ENCODE measurements around the gene IFITM2. TPM values are rescaled to one million over a fixed set of nuclear protein-coding genes. Genes with fewer than 3 reads are reported as not detected.

IFITM2 gene
- total and polyA plus RNA-seq, 2 of the 13 experiments (the other 11 are each of a cell fraction or from before 2014, with no cell fraction given) = 13.8 to 267 TPM

DNA sequence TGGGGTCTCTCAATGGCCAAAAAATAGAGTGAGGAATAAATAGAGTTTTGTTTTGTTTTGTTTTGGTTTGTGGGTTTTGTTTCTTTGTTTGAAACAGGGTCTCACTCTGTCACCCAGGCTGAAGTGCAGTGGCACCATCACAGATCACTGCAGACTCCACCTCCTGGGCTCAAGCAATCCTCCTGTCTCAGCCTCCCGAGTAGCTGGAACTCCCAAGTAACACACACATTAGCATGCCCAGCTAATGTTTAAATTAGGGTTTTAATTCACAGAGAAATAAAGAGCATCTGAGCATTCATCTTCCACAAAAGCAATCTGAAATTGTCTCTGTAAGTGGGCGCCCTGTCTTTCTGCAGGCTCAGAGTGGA lies 22.3 kb downstream of the IFITM2 start:
- FAIRE-seq = no peak
- CTCF ChIA-PET (ENCODE audit: low intra/inter-chr PET ratio, low total read pairs) = no interaction called here

More for the DNA sequence above, 22.3 kb downstream of the IFITM2 start:
- WGBS (ENCODE audit: low lambda C conversion rate) = 95% methylated on average over 2 of the region's 2 CpGs
- DNase-seq (ENCODE audit: low spot score) (no peak), ATAC-seq (no peak)
- TF ChIP-seq, protein P1, sequence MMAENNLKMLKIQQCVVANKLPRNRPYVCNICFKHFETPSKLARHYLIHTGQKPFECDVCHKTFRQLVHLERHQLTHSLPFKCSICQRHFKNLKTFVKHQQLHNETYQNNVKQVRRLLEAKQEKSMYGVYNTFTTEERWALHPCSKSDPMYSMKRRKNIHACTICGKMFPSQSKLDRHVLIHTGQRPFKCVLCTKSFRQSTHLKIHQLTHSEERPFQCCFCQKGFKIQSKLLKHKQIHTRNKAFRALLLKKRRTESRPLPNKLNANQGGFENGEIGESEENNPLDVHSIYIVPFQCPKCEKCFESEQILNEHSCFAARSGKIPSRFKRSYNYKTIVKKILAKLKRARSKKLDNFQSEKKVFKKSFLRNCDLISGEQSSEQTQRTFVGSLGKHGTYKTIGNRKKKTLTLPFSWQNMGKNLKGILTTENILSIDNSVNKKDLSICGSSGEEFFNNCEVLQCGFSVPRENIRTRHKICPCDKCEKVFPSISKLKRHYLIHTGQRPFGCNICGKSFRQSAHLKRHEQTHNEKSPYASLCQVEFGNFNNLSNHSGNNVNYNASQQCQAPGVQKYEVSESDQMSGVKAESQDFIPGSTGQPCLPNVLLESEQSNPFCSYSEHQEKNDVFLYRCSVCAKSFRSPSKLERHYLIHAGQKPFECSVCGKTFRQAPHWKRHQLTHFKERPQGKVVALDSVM (CRISPR knock-in tag; IDR thresholded peaks at IDR 0.05) = peak; percentile 92
- TF ChIP-seq RBM39 (IDR thresholded peaks at IDR 0.05; ENCODE audit: low read depth, low read length, poor library complexity, severe bottlenecking) = no peak
- TF ChIP-seq, protein P2, sequence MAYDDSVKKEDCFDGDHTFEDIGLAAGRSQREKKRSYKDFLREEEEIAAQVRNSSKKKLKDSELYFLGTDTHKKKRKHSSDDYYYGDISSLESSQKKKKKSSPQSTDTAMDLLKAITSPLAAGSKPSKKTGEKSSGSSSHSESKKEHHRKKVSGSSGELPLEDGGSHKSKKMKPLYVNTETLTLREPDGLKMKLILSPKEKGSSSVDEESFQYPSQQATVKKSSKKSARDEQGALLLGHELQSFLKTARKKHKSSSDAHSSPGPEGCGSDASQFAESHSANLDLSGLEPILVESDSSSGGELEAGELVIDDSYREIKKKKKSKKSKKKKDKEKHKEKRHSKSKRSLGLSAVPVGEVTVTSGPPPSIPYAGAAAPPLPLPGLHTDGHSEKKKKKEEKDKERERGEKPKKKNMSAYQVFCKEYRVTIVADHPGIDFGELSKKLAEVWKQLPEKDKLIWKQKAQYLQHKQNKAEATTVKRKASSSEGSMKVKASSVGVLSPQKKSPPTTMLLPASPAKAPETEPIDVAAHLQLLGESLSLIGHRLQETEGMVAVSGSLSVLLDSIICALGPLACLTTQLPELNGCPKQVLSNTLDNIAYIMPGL (CRISPR knock-in tag; IDR thresholded peaks at IDR 0.05; ENCODE audit: borderline replicate concordance in 1 of 2, low read depth in 1 of 2) = 0 out of 4 replicates have a peak, but pooled peaks of 1 of the 2 experiments have one; percentile 9
- TF ChIP-seq SPEN (CRISPR knock-in tag; IDR thresholded peaks at IDR 0.05; ENCODE audit: low read depth) = 0 out of 2 replicates have a peak, but pooled peaks have one; percentile 6
- TF ChIP-seq, protein P3, sequence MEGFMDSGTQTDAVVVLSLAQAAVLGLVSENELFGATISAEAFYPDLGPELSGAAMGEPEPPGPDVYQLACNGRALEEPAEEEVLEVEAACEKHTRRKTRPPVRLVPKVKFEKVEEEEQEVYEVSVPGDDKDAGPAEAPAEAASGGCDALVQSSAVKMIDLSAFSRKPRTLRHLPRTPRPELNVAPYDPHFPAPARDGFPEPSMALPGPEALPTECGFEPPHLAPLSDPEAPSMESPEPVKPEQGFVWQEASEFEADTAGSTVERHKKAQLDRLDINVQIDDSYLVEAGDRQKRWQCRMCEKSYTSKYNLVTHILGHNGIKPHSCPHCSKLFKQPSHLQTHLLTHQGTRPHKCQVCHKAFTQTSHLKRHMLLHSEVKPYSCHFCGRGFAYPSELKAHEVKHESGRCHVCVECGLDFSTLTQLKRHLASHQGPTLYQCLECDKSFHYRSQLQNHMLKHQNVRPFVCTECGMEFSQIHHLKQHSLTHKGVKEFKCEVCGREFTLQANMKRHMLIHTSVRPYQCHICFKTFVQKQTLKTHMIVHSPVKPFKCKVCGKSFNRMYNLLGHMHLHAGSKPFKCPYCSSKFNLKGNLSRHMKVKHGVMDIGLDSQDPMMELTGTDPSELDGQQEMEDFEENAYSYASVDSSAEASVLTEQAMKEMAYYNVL (CRISPR knock-in tag; IDR thresholded peaks at IDR 0.05; ENCODE audit: borderline replicate concordance) = no peak
- H3K27me3 ChIP-seq (ENCODE audit: control insufficient read depth in 1 of 2, insufficient read depth in 2 of 2, low read length in 2 of 2) = no peaks in the 10 kb centered on the region; a peak in 1 of 5 replicates
- H3K9me3 ChIP-seq (ENCODE audit: low read length) = no peaks in the 10 kb centered on the region
- peaks cover 59% of the 10 kb centered on the region for H3K4me1 ChIP-seq (ENCODE audit: insufficient read depth, low read length)
- in situ Hi-C loops (cut with HindIII; ENCODE audit: extremely low pct_ligation_motif_present, low pct_unique_long_range_greater_than_20kb) (no loop called here), intact Hi-C loops (cut with micrococcal nuclease; ENCODE audit: unreplicated experiment) (loop anchor here (2.0 kb wide), 1 partner anchor 23 kb away; no protein-coding TSS in a partner anchor)
- H3K4me3 ChIP-seq (replicated peaks in 1 of 3; ENCODE audit: insufficient read depth in 1 of 3, low read depth in 2 of 3, low read length in 3 of 3) = no peak overlapping the region; a peak in 1 of 6 replicates
- TSS peak; percentile 90 for BruUV-seq (replicated peaks)
- H3K79me2 ChIP-seq (ENCODE audit: insufficient read depth, low read length) = no peaks in the 10 kb centered on the region
- H2AFZ ChIP-seq (ENCODE audit: low read length) = no peak overlapping the region
- H3K27ac ChIP-seq (ENCODE audit: extremely low read length, insufficient read depth, low read length) = peak overlapping the region; percentile 36
- POLR2A ChIA-PET = interaction anchor here (0.8 to 3.8 kb wide), 11 partner anchors 10 to 123 kb away, joined by 3 to 74 read pairs (median 5); partner anchors contain the start of genes BET1L, IFITM2 and RIC8A
- H3K36me3 ChIP-seq (replicated peaks in 1 of 2; ENCODE audit: control insufficient read depth in 1 of 2, insufficient read depth in 2 of 2, low read length in 2 of 2) = no peaks in the 10 kb centered on the region
- H3K4me2 ChIP-seq (ENCODE audit: low read depth, low read length) = peak overlapping the region; percentile 68
- peak overlapping the region; percentile 44; the same call in 1 of the 2 replicates for H3K9ac ChIP-seq (ENCODE audit: insufficient read depth, low read depth, low read length)
- H4K20me1 ChIP-seq (ENCODE audit: insufficient read depth, low read length) = no peaks in the 10 kb centered on the region

Data from HepG2 (cell line).